CD4-positive, alpha-beta T cell treated with Interleukin-15 for 1 hour (primary cell): ENCODE measurements around the gene SH3TC1.

Experiments used
- DNase-seq: peaks from one replicate; pipeline ENCODE4 v3.0.0-alpha.2; 2020

Gene SH3TC1

DNA sequence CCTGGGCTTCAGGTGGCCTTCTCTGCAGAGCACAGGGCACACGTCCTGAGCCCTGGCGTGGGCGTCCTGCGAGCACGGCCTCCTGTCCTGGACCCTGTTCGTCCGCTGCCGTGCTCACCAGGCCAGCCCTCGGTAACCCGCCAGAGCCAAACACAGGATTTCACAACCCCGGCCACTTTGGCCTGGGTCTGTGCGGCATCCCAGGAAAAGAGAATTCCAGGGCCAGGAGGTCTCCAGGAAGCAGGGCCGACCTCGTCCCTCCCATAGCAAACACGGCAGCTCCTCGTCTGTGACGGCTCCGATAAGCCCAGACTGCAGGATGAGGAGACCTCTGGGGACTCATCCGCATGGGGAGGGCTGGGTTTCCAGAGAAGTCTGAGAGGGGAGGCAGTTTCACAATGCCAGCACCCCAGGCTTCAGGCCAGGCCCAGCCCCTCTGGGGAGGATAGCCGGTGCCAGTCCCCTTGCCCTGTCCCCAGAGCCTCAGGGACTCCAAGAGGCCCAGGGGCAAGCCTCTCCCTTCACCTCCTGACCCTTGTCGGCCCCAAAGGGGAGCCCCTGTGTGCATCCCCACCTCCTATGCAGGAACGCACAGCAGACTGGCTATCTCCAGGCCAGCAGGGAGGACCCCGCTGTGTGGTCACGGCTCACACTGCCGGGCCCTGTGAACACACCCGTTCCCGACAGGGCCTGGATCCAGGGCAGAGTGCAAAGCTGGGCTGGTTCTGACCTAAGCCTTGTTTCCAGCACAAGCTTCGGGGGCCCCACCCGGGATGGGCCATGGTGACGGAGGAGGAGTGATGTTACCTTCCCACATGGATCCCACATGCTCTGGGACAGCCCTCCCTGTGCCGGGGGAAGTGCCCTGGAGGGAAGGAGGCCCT is 48.2 kb downstream of the SH3TC1 start:
- no peak for DNase-seq

DNA sequence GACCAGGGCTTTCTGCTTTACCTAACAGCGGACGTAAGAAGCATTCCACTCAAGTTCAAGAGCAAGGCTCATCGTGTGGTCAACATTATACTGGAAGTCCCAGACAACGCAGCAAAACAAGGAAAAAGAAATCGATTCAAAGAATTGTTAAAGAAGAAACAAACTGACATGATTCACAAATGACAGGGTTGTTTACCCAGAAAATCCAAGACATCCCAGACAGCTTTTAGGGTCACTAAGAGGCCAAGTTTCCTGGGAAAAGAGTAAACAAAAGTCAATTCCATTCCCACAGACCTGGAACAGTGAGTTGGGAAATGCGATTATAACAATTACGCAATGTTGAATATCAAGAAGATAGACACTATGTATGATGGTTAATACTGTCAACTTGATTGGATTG is 49.0 kb downstream of the SH3TC1 start:
- DNase-seq, result no peak

DNA sequence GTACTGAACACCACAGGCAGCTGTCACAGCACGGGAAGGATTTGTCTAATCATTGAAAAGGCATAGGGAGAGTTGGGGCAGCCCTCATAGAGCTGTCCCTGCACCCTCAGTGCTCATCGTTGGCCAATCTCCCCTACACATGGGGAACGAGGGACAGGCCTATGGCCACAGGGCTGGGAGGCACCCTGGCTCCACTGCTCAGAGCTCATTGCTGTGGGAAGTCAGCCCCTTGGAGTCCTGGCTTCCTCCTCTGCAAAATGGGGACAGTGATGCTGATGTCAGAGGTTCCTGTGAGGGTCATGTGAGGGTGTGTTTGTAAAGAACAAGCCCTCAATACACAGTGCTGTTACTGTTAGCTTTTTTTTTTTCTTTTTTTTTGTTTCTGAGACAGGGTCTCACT is 51.1 kb downstream of the SH3TC1 start:
- no peak for DNase-seq

- DNase-seq, result no peak
Observed at GRCh38 chr4:8250637-8251036, 51.5 kb downstream of the SH3TC1 start.

- no peak for DNase-seq
Observed at GRCh38 chr4:8251110-8251883, 52.2 kb downstream of the SH3TC1 start.

DNA sequence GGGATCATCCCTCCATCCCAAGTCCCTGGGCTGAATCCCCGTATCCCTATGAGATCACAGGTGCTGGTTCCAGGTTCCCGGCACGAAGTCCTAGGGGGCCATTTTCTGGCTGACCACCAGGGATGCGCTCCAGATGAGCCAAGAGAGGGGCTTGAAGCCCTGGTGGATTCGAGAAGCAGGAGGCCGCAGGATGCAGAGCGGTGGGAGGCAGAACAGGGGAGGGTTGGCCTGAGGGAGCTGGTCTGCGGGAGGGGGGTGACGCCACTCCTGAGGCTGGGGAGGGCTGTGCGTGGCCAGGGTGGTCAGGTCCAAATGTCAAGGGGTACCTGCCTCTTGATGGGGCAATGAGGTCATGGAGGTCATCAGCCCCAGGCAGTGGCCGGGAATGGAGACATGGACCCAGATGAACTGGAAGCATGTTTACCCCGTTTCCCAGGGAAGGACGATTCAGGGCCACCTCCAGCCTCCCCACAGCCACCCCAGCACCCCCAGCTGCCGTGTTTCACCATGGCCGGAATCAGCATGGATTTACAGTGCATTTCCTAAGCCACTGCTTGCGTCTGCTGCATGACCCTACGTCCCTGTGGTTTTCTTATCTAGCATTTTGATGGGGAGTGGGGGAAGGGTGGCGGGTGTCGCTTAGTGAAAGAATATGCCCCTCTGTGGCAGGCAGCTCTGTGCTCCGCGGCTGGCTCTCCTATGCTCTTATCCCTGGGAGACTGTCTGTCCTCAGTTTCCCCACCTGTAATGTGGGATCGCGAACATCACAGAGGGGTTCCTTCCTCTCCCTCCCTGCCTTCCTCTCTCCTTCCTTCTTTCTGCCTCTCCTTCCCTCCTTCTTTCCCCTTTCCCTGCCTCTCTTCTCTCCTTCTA is 53.4 kb downstream of the SH3TC1 start:
- DNase-seq, result no peak

DNA sequence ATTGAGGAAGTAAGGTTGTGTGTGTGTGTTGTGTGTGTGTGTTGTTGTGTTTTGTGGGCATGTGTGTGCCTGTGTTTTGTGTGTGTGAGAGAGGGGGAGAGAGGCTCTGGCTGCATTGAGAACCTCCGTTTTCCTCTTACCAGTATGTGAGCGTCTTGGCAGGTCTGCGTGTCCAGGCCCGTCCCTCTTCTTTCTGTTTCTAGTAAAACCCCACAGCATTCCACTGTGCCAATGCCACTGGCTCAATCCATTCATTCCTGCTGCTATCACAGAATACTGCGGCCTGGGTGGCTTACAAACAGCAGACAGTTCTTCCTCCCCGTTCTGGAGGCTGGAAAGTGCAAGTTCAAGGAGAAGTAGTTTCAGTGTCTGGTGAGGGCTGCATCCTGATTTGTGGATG is 55.0 kb downstream of the SH3TC1 start:
- DNase-seq, result no peak

DNA sequence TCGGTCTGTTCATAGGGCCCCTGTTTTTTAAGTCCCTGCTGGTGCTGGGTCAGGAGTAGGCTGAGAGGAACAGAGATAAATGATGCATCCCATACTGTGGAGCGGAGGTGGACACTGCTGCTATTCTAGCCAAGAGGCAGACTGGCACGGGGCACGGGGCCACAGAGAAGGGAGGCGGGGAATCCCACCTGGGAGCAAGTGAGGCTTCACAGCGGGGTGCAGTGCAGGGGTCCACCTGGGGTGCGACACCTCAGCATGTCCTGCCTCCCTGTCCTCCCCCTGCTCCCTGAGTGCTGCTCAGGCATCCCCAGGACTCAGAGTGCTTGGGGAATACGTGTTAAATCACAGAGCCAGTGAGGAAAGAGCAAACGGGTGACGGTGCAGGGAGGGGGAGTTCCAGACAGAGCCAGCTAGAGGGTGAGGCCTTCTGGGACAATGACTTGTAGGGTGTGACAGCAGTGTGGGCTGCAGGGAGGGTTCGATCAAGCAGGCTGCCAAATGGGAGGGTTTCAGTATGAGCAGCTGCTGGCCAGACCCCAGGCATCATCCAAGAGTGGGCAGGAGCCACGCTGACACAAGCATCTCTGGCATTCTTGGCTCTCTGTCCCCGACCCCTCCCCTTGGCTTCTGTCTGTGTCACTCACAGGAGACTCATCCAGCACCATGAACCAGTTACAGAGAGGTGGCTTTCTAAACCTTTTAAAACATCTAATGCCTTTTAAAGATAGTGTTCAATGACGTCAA is 56.8 kb downstream of the SH3TC1 start:
- DNase-seq, result no peak

GRCh38 chr4:8257854-8258253 is 58.8 kb downstream of the SH3TC1 start:
- DNase-seq, result no peak

- no peak for DNase-seq
Observed at GRCh38 chr4:8258552-8259212, 59.6 kb downstream of the SH3TC1 start.

GRCh38 chr4:8259743-8260430 is 60.8 kb downstream of the SH3TC1 start:
- no peak for DNase-seq

GRCh38 chr4:8260656-8261111 is 61.6 kb downstream of the SH3TC1 start:
- no peak for DNase-seq

GRCh38 chr4:8261851-8262535 is 62.9 kb downstream of the SH3TC1 start:
- no peak for DNase-seq

DNA sequence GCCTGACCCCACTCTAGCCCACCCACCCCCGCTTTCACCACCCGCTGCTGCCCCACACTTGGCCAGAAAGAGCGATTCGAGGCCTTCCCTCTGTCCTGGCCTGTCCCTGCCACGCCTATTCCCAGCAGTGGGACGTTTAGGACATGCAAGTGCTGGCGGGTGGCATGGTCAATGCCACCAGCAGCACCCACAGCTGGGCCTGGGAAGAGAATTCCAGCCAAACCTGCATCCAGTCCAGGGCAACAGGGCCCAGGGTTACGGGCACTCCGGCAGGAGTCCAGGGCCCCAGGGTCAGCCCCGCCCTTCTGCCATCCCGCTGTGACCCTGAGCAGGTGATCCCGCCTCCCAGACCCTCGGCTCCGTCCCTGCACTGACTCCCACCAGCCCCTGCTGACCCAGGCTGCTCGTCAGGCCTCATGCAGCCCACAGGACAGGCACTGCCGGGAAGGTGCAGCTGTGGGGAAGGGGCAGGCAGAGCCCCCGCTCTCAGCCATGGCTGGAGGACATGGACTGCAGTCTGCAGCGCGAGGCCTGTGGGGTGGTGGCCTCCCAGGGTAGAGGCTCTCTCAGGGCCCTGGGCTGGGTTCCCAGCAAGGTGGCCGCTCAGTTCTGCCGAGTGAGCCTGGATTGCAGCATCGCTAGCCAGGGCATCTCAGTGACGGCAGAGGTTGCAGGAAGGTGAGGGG is 63.7 kb downstream of the SH3TC1 start:
- no peak for DNase-seq

DNA sequence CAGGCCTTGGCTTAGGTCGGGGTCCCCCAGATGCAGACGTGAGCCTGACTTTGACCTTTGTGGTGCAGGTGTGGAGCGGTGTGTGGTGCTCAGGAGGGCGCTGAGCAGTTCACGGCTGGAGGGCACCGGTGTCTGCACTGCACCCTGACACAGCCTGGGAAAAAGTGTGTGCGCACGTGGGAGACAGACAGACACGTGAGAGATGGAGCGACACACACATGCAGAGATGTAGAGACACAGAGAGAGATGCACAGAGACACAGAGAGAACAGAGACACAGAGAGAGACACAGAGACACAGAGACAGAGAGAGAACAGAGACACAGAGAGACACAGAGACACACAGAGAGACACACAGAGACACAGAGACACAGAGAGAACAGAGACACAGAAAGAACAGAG is 64.3 kb downstream of the SH3TC1 start:
- DNase-seq, result no peak

DNA sequence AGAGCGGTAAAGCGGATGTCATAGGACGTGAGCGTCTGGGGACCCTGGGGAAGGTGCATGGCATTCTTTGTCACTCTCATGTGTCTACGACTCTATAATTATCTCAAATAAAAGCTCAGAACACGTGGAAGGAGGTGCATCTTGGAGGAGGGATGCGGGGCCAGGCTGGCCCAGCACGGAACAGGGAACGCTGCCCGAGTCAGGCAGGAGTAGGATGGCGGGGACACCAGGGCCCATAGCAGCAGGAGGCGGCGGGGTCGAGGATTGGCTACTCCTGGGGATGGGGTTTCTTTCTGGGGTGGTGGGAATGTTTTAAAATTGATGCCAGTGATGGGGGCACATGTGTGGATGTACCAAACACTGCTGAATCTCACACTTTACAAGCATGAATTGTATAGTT is 65.0 kb downstream of the SH3TC1 start:
- DNase-seq, result no peak

GRCh38 chr4:8265171-8265929 is 66.3 kb downstream of the SH3TC1 start:
- no peak for DNase-seq

- DNase-seq, result no peak
Observed at GRCh38 chr4:8266088-8266487, 67.0 kb downstream of the SH3TC1 start.

DNA sequence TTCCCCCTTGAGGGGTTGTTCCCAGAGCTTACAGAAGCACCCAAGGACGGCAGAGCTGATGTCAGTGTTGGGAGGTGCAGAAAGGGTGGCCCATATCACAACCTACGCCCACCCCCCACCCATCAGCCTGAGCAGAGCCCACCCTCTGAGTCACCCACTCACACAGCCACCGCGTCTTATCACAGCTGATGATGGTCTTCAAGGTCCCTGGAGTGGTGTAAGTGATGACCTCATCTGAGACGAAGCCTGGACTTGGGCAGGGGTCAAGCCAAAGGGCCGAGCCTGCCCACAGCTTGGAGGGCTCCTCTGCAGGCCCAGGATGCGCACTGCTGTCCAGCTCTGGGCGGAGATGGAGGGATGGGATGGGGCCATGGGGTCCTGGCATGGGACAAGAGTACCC is 67.4 kb downstream of the SH3TC1 start:
- no peak for DNase-seq
